ENCODE measurements around the gene ADNP.

ADNP gene

GRCh38 chr20:50862546-50862945 lies 68.7 kb downstream of the ADNP start:
- Histone ChIP-seq H3K4me2 (ENCODE audit: low read depth, low read length, poor library complexity, severe bottlenecking) (no peak overlapping the region), H3F3A (ENCODE audit: low read depth) (no peaks in the 10 kb centered on the region), H3K9ac (ENCODE audit: low read depth, low read length, poor library complexity, severe bottlenecking) (no peak overlapping the region), H3K4me1 (ENCODE audit: insufficient read depth, low read length, poor library complexity, severe bottlenecking) (no peaks in the 10 kb centered on the region), H3K27me3 (ENCODE audit: insufficient read depth, low read length, poor library complexity, severe bottlenecking) (no peaks in the 10 kb centered on the region), H3K79me2 (ENCODE audit: insufficient read depth, low read length) (no peaks in the 10 kb centered on the region), H3K36me3 (ENCODE audit: insufficient read depth, low read length) (no peaks in the 10 kb centered on the region), H4K20me1 (ENCODE audit: insufficient read depth, low read length, poor library complexity, severe bottlenecking) (no peaks in the 10 kb centered on the region), H3K9me3 (ENCODE audit: insufficient read depth, low read depth, low read length) (no peaks in the 10 kb centered on the region), H3K9me2 (replicated peaks; ENCODE audit: low read depth, low read length) (no peaks in the 10 kb centered on the region), H3K4me3 (ENCODE audit: low read length, poor library complexity, severe bottlenecking) (no peak overlapping the region), H2AFZ (ENCODE audit: low read length) (no peak overlapping the region)
- TF ChIP-seq EZH2phosphoT487 (IDR thresholded peaks at IDR 0.05; ENCODE audit: borderline replicate concordance): no peak
- TF ChIP-seq CTCF (conservative IDR thresholded peaks at IDR 0.05; ENCODE audit: low read length): no peak

GRCh38 chr20:50861012-50861411 lies 70.2 kb downstream of the ADNP start:
- H4K20me1 ChIP-seq (ENCODE audit: insufficient read depth, low read length, poor library complexity, severe bottlenecking): no peaks in the 10 kb centered on the region
- no peak overlapping the region for H3K9ac ChIP-seq (ENCODE audit: low read depth, low read length, poor library complexity, severe bottlenecking)
- no peak overlapping the region for H3K4me3 ChIP-seq (ENCODE audit: low read length, poor library complexity, severe bottlenecking)
- no peaks in the 10 kb centered on the region for H3K79me2 ChIP-seq (ENCODE audit: insufficient read depth, low read length)
- no peak overlapping the region for H3K4me2 ChIP-seq (ENCODE audit: low read depth, low read length, poor library complexity, severe bottlenecking)
- no peak overlapping the region for H2AFZ ChIP-seq (ENCODE audit: low read length)
- H3F3A ChIP-seq (ENCODE audit: low read depth): no peaks in the 10 kb centered on the region
- H3K36me3 ChIP-seq (ENCODE audit: insufficient read depth, low read length): no peaks in the 10 kb centered on the region
- no peaks in the 10 kb centered on the region for H3K4me1 ChIP-seq (ENCODE audit: insufficient read depth, low read length, poor library complexity, severe bottlenecking)
- H3K27me3 ChIP-seq (ENCODE audit: insufficient read depth, low read length, poor library complexity, severe bottlenecking): no peaks in the 10 kb centered on the region
- H3K9me3 ChIP-seq (ENCODE audit: insufficient read depth, low read depth, low read length): no peaks in the 10 kb centered on the region
- no peaks in the 10 kb centered on the region for H3K9me2 ChIP-seq (replicated peaks; ENCODE audit: low read depth, low read length)
- TF ChIP-seq CTCF (conservative IDR thresholded peaks at IDR 0.05; ENCODE audit: low read length) (no peak), EZH2phosphoT487 (IDR thresholded peaks at IDR 0.05; ENCODE audit: borderline replicate concordance) (no peak)

GRCh38 chr20:50859161-50859560 lies 72.1 kb downstream of the ADNP start:
- no peak overlapping the region for H3K4me3 ChIP-seq (ENCODE audit: low read length, poor library complexity, severe bottlenecking)
- H3K4me2 ChIP-seq (ENCODE audit: low read depth, low read length, poor library complexity, severe bottlenecking): no peak overlapping the region
- H3K79me2 ChIP-seq (ENCODE audit: insufficient read depth, low read length): no peaks in the 10 kb centered on the region

More at GRCh38 chr20:50859161-50859560, 72.1 kb downstream of the ADNP start:
- H2AFZ ChIP-seq (ENCODE audit: low read length): no peak overlapping the region
- H3K4me1 ChIP-seq (ENCODE audit: insufficient read depth, low read length, poor library complexity, severe bottlenecking): no peaks in the 10 kb centered on the region
- no peaks in the 10 kb centered on the region for H3F3A ChIP-seq (ENCODE audit: low read depth)
- H3K36me3 ChIP-seq (ENCODE audit: insufficient read depth, low read length): no peaks in the 10 kb centered on the region
- no peaks in the 10 kb centered on the region for H3K27me3 ChIP-seq (ENCODE audit: insufficient read depth, low read length, poor library complexity, severe bottlenecking)
- TF ChIP-seq EZH2phosphoT487 (IDR thresholded peaks at IDR 0.05; ENCODE audit: borderline replicate concordance): no peak
- TF ChIP-seq CTCF (conservative IDR thresholded peaks at IDR 0.05; ENCODE audit: low read length): no peak
- H4K20me1 ChIP-seq (ENCODE audit: insufficient read depth, low read length, poor library complexity, severe bottlenecking): no peaks in the 10 kb centered on the region
- no peak overlapping the region for H3K9ac ChIP-seq (ENCODE audit: low read depth, low read length, poor library complexity, severe bottlenecking)
- no peaks in the 10 kb centered on the region for H3K9me2 ChIP-seq (replicated peaks; ENCODE audit: low read depth, low read length)
- H3K9me3 ChIP-seq (ENCODE audit: insufficient read depth, low read depth, low read length): no peaks in the 10 kb centered on the region

Measured in Loucy (cell line).